Osteocyte (in vitro differentiated cells): Measurements from ENCODE around the gene CNTNAP2. TPM values are rescaled to one million over a fixed set of nuclear protein-coding genes. Genes with fewer than 3 reads are reported as not detected.

Source experiments
- DNase-seq: peaks from one replicate; pipeline ENCODE4 v3.0.0; 2021; ENCODE audit warnings: mixed read lengths; ENCODE audit not compliant: unreplicated experiment; ENCODE audit errors: extremely low spot score
- H3K27ac Mint-ChIP-seq: one replicate; pipeline ENCODE4 v1.8.0; 2021; ENCODE audit warnings: mild to moderate bottlenecking, mixed read lengths; ENCODE audit not compliant: unreplicated experiment
- H3K27me3 Mint-ChIP-seq: one replicate; pipeline ENCODE4 v1.8.0; 2021; ENCODE audit warnings: mixed read lengths; ENCODE audit not compliant: unreplicated experiment
- H3K36me3 Mint-ChIP-seq: one replicate; pipeline ENCODE4 v1.8.0; 2021; ENCODE audit warnings: mixed read lengths; ENCODE audit not compliant: unreplicated experiment
- H3K4me1 Mint-ChIP-seq: one replicate; pipeline ENCODE4 v1.8.0; 2021; ENCODE audit warnings: mixed read lengths; ENCODE audit not compliant: unreplicated experiment
- H3K4me3 Mint-ChIP-seq: one replicate; pipeline ENCODE4 v1.8.0; 2021; ENCODE audit warnings: mild to moderate bottlenecking, moderate library complexity, mixed read lengths; ENCODE audit not compliant: unreplicated experiment
- H3K9me3 Mint-ChIP-seq: one replicate; pipeline ENCODE4 v1.8.0; 2021; ENCODE audit warnings: mixed read lengths; ENCODE audit not compliant: unreplicated experiment
- CTCF ChIP-seq: fragments of 200-600 bp; sonication (generic); IDR thresholded peaks from 2 replicates; pipeline ENCODE4 v1.5.0; 2021; ENCODE audit warnings: antibody characterized with exemption, mild to moderate bottlenecking, moderate library complexity
- total RNA-seq: library from RNA; stranded (reverse); gene quantifications from 2 replicates; pipeline ENCODE4 v1.2.1, GENCODE V29; 2021

Gene CNTNAP2
- total RNA-seq, 1 donor from 2014 or later, result 1.4 TPM

DNA sequence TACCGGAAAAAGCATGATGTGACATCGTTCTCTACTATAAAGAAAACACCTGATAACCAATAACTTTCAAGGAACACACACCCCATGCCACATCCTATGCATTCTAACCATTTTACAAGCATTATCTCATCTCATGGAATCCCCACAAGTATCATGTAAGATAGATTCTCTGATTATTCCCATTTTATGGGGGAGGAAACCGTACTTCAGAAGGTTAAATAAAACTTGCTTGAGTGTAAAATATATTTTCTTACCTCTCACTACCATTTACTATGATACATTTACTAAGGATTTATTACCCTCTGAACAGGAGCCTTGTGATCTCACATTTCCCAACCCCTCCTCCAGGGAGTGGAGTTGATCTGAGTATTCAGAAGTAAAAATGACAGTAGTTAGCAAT, 522.7 kb downstream of the CNTNAP2 start:
- peaks cover 5% of the 10 kb centered on the region for H3K9me3 Mint-ChIP-seq

DNA sequence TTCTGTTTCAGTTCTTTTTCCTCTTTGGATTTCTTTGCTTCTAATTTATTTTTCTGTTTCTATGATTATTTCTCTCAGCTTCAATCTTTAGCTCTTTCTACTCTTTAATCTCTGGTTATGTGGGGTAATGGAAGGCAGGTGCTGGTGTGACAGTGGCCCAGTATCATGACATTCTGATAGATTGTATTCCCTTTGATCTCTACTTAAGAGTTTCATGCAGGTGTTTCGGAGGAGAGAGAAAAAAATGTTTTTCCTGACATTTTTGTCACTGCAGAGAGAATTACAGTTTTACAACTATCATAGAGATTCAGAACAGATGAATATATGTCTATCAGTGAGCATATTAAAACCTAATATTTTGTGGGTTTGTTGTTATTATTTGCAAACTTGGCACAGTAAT, 524.9 kb downstream of the CNTNAP2 start:
- TF ChIP-seq CTCF, result no peak
- no peaks in the 10 kb centered on the region for H3K4me1 Mint-ChIP-seq
- peaks cover 5% of the 10 kb centered on the region for H3K9me3 Mint-ChIP-seq
- no peak overlapping the region for H3K27ac Mint-ChIP-seq
- DNase-seq, result no peak
- no peaks in the 10 kb centered on the region for H3K27me3 Mint-ChIP-seq
- no peak overlapping the region for H3K4me3 Mint-ChIP-seq
- no peaks in the 10 kb centered on the region for H3K36me3 Mint-ChIP-seq

More for the DNA sequence above, 522.7 kb downstream of the CNTNAP2 start:
- Mint-ChIP-seq H3K4me1 (no peaks in the 10 kb centered on the region), H3K4me3 (no peak overlapping the region), H3K27ac (no peak overlapping the region), H3K36me3 (no peaks in the 10 kb centered on the region), H3K27me3 (no peaks in the 10 kb centered on the region)
- TF ChIP-seq CTCF, result no peak
- no peak for DNase-seq

- no peak for DNase-seq
- no peak for TF ChIP-seq CTCF
- H3K4me1 Mint-ChIP-seq, result no peaks in the 10 kb centered on the region
- no peak overlapping the region for H3K4me3 Mint-ChIP-seq
- no peaks in the 10 kb centered on the region for H3K36me3 Mint-ChIP-seq
- no peaks in the 10 kb centered on the region for H3K27me3 Mint-ChIP-seq
- no peak overlapping the region for H3K27ac Mint-ChIP-seq
- H3K9me3 Mint-ChIP-seq, result peaks cover 4% of the 10 kb centered on the region
Observed at GRCh38 chr7:146645383-146645976, 528.9 kb downstream of the CNTNAP2 start.

- no peaks in the 10 kb centered on the region for H3K36me3 Mint-ChIP-seq
- no peaks in the 10 kb centered on the region for H3K9me3 Mint-ChIP-seq
- TF ChIP-seq CTCF, result no peak
- H3K27ac Mint-ChIP-seq, result no peak overlapping the region
- DNase-seq, result no peak
- H3K4me3 Mint-ChIP-seq, result no peak overlapping the region
- no peaks in the 10 kb centered on the region for H3K27me3 Mint-ChIP-seq
- H3K4me1 Mint-ChIP-seq, result no peaks in the 10 kb centered on the region
Observed at GRCh38 chr7:146647445-146647844, 530.8 kb downstream of the CNTNAP2 start.

DNA sequence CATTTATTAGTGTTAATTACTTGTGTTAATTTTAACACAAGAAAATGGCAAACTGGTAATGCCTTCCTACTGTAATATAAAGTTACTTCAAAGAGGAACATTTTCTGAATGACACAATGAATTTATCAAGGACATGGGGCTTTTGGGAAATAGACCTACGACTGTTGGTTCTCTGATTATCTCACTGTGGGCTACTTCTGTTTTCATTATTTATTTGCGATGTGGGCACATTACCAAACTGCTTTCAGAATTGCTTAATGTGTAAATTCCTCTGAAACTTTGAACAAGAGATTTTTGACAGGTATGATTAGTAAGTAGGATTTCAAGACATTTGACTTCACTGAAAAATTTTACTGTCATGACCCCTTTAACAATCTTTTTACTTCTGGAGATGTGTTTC, 535.6 kb downstream of the CNTNAP2 start:
- no peaks in the 10 kb centered on the region for H3K4me1 Mint-ChIP-seq
- no peak for DNase-seq
- TF ChIP-seq CTCF, result no peak
- H3K9me3 Mint-ChIP-seq, result no peaks in the 10 kb centered on the region
- no peaks in the 10 kb centered on the region for H3K27me3 Mint-ChIP-seq
- no peak overlapping the region for H3K27ac Mint-ChIP-seq
- H3K4me3 Mint-ChIP-seq, result no peak overlapping the region
- no peaks in the 10 kb centered on the region for H3K36me3 Mint-ChIP-seq
